Activated CD4-positive, alpha-beta T cell treated with anti-CD3 and anti-CD28 coated beads, Interleukin-10, Interleukin-2, amounts not matched to agents 100 ng/mL and 50 ng/mL, durations not matched to agents 16 hours and 8 hours (primary cell): ENCODE measurements around the gene ADORA3.

Source experiments
- DNase-seq: peaks from one replicate; pipeline ENCODE4 v3.0.0-alpha.2; 2020

The ADORA3 gene

DNA sequence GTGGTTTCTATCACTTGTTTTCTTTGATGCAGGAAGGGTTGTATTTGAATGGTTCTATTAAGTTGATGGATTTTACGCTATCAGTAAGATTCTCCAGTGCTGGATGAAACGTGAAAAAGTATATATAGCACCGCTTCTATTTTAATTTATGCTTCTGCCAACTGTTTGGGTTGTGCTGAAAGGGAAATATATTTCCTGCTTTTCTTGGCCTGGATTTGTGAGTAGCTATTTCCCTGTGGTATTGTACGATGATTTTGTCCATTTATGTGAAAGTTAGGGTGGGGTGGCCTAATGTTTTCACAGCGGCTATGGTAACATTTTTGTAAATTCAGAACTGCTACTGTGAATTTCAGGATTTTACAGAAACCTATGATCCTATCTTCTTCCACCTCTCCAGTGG lies 29.3 kb downstream of the ADORA3 start:
- no peak for DNase-seq

- DNase-seq = no peak
Measured at GRCh38 chr1:111471538-111471937, 31.9 kb downstream of the ADORA3 start.

DNA sequence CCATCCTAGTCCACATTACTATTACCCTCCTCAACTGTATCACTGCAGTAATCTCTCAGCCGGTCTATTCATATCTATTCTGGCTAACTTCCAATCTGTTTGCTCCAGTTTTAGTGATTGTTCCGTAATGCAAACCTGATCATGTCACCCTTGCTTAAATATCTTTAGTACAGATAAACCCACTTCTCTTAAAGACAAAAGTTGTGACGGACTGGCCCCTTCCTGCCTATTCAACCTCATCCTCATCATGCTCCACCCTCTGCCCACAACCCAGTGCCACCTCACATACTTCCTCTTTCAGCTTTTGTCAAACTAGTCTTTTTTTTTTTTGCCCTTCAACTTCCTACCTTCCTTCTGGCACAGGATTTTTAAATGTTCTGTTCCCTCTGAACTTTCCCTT lies 32.4 kb downstream of the ADORA3 start:
- peak; percentile 84 for DNase-seq

DNA sequence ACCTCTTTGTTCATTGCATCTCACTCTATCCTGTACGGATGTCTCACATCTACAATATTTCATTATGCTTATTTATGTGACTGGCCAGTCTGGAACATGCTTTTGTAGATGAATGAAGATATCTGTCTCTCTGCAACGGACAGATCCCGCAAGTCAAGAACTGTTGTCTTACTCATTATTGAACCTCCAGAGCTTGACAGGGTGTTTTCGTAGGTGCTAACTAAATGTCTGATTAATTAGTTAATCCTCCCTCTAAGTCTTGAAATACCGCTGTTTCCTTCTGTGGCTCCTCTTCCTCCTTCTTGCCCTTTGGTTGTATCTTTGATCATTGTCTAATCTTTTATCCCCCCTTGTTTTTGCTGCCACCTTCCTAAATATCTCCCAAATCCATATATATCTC lies 32.8 kb downstream of the ADORA3 start:
- no peak for DNase-seq

GRCh38 chr1:111469539-111469938 lies 33.9 kb downstream of the ADORA3 start:
- DNase-seq = no peak

DNA sequence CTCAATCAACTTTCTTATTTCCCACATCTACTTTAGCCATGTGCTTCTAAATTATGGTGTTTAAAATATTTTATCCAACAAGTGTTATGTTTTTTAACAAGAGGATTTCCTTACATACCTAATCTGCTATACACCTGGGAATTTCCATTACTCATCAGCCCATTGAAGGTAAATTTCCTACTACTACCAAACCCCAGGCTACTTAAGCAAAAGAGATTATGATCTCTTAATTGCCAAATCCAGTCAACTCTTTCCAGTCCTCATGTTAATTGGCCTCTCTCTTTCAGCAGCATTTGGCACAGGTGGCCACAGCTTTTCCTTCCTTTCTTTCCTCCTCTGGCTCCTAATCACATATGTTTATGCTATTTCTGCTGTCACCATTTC lies 34.7 kb downstream of the ADORA3 start:
- DNase-seq = no peak

- no peak for DNase-seq
Measured at GRCh38 chr1:111467865-111468716, 35.3 kb downstream of the ADORA3 start.

GRCh38 chr1:111466480-111466879 lies 37.0 kb downstream of the ADORA3 start:
- DNase-seq = no peak

DNA sequence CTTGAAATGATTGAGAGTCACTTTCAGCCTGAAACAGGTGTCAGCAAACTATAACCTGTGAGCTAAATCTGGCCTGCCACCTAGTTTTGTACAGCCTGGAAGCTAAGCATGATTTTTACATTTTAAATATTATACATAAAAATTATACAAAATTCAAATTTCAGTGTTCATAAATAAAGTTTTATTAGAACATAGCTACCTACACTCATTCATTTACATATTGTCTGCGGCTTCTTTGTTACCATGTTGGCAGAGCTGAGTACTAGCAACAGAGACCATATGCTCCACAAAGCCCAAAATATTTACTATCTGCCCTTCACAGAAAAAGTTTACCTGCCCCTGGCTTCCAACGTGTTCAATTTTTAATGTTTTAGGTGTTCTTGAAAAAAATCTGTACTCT lies 37.7 kb downstream of the ADORA3 start:
- no peak for DNase-seq

DNA sequence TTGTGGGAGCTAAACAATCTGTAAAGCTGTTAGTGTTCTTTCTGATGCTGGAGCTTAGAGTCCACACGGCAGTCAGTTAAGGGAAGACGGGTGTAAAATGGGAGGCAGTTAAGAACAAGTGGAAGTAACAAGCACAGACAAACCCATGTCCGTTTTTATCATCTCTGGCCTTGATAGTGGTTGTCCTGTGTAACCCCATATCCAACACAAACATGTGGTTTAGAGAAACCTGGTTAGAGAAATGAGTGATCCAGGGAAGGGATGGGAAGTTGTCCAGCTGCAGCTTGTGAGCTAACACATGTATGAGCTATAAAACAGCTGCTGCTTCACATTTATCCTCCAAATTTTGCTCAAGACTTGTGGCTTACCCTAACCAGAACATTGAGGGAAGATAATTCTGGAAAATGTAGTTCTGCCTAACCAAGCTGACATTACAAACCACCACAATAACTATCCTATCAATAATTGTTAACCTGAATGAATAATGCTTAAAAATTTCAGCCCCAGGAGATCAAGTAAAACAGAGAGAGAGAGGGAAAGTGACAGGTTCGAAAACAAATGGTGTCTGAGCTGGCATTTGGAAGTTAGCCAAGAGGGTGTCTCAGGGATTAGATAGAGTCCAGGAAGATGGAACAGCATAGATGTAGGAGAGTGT lies 40.3 kb downstream of the ADORA3 start:
- no peak for DNase-seq

DNA sequence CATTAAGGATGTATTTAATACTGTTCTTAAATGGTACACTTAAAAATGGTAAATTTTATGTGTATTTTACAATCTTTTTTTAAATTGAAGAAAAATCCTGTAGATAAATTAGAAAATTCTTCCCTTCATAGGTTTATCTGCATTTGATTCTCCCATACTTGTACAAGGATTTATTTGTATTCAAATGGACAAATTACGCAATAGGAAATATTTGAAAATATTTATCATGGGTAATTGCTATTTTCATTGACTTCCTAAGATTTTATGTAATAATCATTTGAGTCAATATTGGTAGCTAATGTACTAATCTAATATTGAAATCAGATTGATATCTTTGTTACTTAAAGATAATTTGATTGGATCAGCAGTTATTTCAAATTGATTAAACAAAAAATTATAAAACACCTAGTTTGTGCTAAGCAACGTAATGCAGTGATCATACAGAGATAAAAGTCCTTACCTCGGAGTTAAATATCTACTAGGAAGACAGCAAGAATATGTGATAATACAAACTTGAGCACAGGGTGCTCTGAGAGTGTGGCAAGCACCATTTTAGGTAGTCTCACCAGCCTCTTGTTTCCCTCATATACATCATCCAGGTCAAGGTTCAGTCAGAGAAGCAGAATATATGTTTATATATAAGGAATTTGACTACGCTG lies 40.9 kb downstream of the ADORA3 start:
- no peak for DNase-seq

DNA sequence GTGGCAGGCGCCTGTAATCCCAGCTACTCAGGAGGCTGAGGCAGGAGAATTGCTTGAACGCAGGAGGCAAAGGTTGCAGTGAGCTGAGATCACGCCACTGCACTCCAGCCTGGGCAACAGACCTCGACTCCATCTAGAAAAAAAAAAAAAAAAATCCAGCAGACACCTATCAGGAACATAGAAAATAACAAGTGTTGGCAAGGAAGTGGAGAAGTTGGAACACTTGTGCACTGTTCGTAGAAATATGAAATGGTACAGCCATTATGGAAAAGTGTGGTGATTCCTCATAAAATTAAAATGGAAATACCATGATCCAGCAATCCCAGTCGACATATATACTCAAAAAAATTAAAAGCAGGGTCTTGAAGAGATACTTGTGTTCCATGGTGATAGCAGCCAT lies 41.7 kb downstream of the ADORA3 start:
- no peak for DNase-seq

DNA sequence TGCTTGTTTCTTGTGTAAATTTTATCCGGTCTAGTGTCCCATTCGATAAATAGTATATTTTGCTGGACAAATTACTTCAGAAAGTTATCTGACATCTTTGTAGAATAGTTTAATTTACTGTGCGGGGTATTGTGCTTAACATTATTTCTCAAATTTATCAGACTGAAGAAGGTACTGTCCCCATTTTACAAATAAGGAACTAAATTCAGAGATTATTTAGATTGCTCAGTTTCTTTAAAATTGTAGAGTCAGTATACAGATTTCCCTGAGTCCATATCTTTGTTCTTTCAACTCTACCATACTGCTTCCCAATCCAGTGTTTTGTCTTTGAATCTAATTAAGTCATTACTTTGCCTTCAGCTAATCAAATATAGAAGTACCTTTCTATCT lies 47.8 kb downstream of the ADORA3 start:
- no peak for DNase-seq

- DNase-seq = peak; percentile 66
Measured at GRCh38 chr1:111454859-111455641, 48.4 kb downstream of the ADORA3 start.

- DNase-seq = no peak
Measured at GRCh38 chr1:111453706-111454105, 49.7 kb downstream of the ADORA3 start.

GRCh38 chr1:111452581-111452980 lies 50.9 kb downstream of the ADORA3 start:
- DNase-seq = no peak

- DNase-seq = no peak
Measured at GRCh38 chr1:111450185-111450584, 53.2 kb downstream of the ADORA3 start.

- no peak for DNase-seq
Measured at GRCh38 chr1:111449703-111450017, 53.8 kb downstream of the ADORA3 start.
